ENCODE results near the gene SETD7.

SETD7 gene

GRCh38 chr4:139556071-139556723, at the start of gene SETD7:
TSS of gene SETD7 (minus strand) at chr4:139556219. CDS start at chr4:139556137, 82 bp downstream.
- DNase-seq (ENCODE audit: low read depth in 2 of 2): peak; percentile 47 to 55

GRCh38 chr4:139605516-139605915, 49.5 kb upstream of the SETD7 start:
- DNase-seq (ENCODE audit: low read depth in 2 of 2): no peak

- DNase-seq (ENCODE audit: low read depth in 2 of 2): no peak
Measured at GRCh38 chr4:139603576-139604410, 47.8 kb upstream of the SETD7 start.

- no peak for DNase-seq (ENCODE audit: low read depth in 2 of 2)
Measured at GRCh38 chr4:139602776-139603360, 46.8 kb upstream of the SETD7 start.

GRCh38 chr4:139600662-139601061, 44.6 kb upstream of the SETD7 start:
- DNase-seq (ENCODE audit: low read depth in 2 of 2): no peak

DNA sequence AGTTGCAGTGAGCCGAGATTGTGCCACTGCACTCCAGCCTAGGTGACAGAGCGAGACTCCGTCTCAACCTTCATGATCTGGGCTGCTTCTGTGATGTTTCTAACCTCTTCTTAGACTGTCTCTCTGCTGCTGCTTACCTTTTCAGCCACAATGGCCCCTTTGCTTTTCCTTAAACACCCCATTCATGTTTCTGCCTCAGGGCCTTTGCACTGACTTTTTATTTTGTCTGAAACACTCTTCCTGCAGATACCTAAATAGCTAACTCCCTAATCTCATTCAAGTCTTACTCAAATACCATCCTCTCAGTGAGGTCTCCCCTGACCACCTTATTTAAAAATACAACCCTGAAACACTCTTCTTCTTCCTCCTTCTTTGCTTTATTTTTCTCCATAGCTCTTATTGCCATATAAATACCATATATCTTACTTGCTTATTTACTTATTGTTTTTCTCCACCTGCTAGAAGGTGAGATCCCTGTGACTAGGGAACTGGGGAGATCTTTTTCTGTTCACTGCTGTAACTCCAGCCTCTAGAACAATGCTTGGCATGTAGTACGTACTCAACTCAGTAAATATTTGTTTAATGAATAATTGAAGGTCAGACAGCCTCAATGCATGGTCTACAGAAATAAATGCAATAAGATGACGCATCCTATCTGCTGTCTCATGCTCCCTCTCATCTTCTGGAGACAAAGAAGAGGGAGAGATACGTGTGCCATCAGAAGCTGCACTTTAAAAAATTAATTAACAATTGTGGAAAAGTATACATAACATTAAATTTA, 43.8 kb upstream of the SETD7 start:
- DNase-seq (ENCODE audit: low read depth in 2 of 2): no peak

- no peak for DNase-seq (ENCODE audit: low read depth in 2 of 2)
Measured at GRCh38 chr4:139599076-139599475, 43.1 kb upstream of the SETD7 start.

GRCh38 chr4:139596684-139597279, 40.8 kb upstream of the SETD7 start:
- DNase-seq (ENCODE audit: low read depth in 2 of 2): no peak

DNA sequence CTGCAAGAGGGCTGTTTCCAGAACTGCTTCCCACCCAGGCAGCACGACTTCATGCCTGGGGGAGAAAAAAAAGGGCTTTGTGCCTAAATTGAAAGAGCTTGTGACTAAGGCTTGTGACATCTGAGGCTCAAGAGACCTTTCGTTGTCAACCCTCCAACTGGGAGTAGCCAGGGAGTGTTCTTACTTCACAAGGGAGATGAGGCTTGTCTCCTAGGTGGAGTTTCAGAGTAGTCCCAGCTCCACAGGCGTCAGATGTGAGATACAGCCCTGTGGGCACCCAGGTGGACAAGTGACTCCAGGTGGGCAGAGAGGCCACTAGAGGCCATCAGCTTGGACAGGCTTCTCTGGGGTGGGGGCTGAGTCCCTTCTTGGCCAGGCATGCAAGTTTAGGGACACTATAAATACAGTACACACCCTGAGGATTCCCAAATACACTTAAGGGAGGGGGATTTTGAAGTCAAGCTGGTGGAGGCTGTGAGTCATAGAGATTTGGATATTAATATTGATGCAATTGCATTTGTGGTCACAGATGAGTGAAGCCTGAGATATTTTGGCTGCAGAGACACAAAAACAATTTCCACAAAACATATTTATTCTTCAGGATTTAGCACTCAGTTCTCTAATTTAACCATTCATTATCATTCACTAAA, 40.1 kb upstream of the SETD7 start:
- DNase-seq (ENCODE audit: low read depth in 2 of 2): no peak

DNA sequence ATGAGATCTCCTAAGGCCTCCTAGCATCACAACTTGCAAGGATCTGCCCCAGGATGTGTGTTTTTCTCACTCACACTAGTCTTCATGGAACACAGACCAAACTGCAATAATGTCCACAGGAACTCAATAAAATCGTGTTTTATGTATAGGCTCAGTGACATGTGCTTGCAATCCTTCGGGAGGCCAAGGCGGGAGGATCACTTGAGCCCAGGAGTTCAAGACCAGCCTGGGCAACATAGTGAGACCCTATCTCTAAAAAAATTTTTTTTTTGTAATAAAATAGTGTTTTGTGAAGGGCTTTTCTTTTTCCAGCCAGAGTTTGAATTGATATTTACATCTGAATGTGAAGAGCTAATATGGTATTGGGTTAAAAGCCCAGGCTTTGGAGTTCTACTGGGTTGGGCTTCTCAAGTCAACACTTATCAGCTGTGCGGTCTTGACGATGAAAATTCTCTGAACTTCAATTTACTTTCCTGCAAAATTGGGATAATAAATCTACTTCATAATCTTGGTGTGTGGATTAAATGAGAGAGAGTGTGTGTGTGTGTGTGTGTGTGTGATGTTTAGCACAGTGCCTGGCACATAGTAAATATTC, 38.7 kb upstream of the SETD7 start:
- DNase-seq (ENCODE audit: low read depth in 2 of 2): no peak

DNA sequence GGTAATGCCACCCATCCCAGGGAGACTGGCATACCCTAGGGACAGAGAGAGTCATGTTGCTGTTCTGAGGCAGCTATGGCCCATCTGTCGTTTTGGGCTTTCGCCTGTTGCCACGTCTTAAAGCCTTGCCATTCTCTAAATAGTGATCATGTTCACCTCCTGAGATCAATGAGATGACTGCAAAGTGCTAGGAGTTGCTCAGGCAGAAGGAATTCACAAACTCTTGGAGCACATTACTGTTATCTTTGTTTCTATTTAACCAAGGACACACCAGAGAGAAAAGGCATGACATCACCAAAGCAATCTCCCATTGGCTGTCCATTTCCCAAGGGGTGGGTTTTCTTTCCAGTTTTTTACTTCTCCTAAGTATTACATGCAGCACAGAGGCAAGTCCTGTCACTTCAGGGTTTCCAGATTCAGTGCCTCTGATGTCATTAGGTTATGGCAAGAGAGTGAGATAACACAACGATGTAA, 37.1 kb upstream of the SETD7 start:
- no peak for DNase-seq (ENCODE audit: low read depth in 2 of 2)

DNA sequence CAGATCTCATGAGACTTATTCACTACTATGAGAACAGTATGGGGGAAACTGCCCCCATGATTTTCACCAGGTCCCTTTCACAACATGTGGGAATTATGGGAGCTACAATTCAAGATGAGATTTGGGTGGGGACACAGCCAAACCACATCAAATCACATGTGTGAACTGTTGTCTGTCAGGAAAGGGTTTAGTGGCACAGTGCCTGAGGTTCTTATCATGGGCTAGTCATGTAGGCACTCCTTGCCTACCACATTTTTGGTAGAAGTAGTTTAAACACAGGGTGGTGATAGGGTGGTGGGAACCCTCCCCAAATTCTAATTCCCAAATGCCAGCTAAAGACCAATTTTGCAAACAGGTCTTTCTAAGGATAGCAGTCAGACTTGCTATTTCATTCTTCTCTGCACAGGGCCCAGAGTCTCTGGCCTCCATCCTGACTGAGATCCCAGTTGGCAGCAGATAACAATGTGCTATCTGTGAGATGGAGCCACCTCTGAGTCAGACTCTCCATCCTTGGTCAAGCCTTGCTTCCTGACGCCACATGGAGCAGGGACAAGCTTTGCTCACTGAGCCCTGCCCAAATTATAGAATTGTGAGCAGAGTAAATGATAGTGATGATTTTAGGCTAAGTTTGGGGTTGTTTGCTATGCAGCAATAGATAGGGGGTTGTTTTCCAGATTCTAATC, 33.5 kb upstream of the SETD7 start:
- no peak for DNase-seq (ENCODE audit: low read depth in 2 of 2)

DNA sequence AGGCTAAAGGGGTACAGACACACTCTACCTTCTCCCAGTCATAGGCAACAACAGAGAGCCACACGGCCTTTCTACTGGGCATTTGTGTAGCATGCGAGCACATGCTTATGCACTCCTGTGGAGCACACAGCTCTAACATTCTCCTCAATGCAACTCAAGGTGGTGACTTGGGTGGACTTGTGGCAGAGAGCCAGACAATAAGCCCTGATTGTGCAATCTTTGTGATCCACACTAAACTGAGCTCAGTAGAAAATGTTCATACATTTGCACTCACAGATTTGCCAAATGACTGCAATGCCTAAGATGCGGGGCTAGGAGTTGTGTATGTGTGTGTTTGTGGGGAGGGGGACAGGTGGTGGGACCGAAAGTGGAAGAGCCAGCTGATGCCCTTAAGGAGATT, 31.4 kb upstream of the SETD7 start:
- no peak for DNase-seq (ENCODE audit: low read depth in 2 of 2)

- no peak for DNase-seq (ENCODE audit: low read depth in 2 of 2)
Measured at GRCh38 chr4:139585473-139585872, 29.5 kb upstream of the SETD7 start.

DNA sequence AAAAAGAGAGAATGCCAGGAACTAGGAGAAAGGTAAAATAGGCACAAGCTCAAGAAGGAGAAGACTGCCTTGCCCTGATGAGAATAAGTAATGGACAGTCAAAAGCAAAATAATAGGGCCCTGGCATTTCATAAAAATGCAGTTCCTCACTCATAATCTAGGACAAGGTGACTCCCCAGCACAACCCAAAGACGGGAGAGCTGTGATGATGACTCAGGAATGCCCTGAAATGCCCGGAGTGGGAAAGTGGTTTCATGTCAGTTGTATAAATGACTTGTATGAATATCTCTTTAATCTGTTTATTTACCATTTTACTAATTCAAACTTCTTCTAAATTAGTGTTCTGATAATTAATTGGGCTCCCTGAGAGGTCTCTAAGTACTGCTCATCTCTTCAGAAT, 28.8 kb upstream of the SETD7 start:
- DNase-seq (ENCODE audit: low read depth in 2 of 2): no peak

- no peak for DNase-seq (ENCODE audit: low read depth in 2 of 2)
Measured at GRCh38 chr4:139584013-139584412, 28.0 kb upstream of the SETD7 start.

DNA sequence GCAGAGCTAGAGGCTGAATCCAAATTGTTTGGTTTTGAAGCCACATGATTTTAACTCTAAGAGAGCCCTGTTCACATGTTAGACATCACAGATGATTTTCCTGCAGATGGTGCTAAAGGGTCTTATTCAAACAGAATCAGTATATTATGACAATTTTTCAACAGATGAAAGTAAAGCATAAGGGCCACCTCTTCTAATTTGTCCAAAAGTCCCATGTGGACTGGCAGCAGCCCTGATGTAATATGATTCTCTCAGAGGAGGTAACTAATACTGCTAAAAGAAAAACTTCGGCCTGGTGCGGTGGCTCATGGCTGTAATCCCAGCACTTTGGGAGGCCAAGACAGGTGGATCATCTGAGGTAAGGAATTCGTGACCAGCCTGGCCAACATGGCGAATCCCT, 26.0 kb upstream of the SETD7 start:
- no peak for DNase-seq (ENCODE audit: low read depth in 2 of 2)

DNA sequence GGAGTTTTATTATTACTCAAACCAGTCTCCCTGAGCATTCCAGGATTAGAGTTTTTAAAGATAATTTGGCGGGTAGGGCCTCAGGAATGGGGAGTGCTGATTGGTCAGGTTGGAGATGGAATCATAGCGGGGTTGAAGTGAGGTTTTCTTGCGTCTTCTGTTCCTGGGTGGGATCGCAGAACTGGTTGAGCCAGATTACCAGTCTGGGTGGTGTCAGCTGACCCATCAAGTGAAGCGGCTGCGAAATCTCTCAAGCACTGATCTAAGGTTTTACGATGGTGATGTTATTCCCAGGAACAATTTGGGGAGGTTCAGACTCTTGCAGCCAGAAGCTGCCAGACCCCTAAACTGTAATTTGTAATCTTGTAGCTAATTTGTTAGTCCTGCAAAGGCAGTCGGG, 25.1 kb upstream of the SETD7 start:
- DNase-seq (ENCODE audit: low read depth in 2 of 2): no peak

DNA sequence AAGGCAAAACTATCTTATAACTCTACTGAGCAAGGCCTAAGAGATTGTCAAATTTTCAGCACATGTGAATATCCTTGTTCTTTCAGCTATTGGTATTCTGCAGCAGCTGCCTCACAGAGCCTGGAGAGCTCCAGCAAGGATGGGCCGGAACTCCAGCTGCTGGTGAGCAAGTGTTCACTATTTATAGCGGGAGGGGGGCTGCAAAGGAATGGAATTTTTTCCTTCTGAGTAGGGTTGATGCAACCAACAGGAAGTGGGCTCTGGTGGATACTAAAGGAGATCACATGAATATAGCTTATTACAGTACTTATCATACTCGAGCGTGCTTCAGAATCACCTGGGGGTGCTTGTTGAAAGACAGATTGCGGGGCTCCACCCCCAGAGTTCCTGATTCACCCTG, 20.2 kb upstream of the SETD7 start:
- no peak for DNase-seq (ENCODE audit: low read depth in 2 of 2)

- DNase-seq (ENCODE audit: low read depth in 2 of 2): no peak
Measured at GRCh38 chr4:139575072-139575471, 19.1 kb upstream of the SETD7 start.
